Osteocyte (in vitro differentiated cells): Measurements from ENCODE around the gene ARHGAP10. TPM values are rescaled to one million over a fixed set of nuclear protein-coding genes. Genes with fewer than 3 reads are reported as not detected.
A peak's percentile ranks its signal among the peaks of the same experiment; 100 is the strongest.

Source experiments
- DNase-seq: peaks from one replicate; pipeline ENCODE4 v3.0.0; 2021; ENCODE audit warnings: mixed read lengths; ENCODE audit not compliant: unreplicated experiment; ENCODE audit errors: extremely low spot score
- H3K27ac Mint-ChIP-seq: one replicate; pipeline ENCODE4 v1.8.0; 2021; ENCODE audit warnings: mild to moderate bottlenecking, mixed read lengths; ENCODE audit not compliant: unreplicated experiment
- H3K27me3 Mint-ChIP-seq: one replicate; pipeline ENCODE4 v1.8.0; 2021; ENCODE audit warnings: mixed read lengths; ENCODE audit not compliant: unreplicated experiment
- H3K36me3 Mint-ChIP-seq: one replicate; pipeline ENCODE4 v1.8.0; 2021; ENCODE audit warnings: mixed read lengths; ENCODE audit not compliant: unreplicated experiment
- H3K4me1 Mint-ChIP-seq: one replicate; pipeline ENCODE4 v1.8.0; 2021; ENCODE audit warnings: mixed read lengths; ENCODE audit not compliant: unreplicated experiment
- H3K4me3 Mint-ChIP-seq: one replicate; pipeline ENCODE4 v1.8.0; 2021; ENCODE audit warnings: mild to moderate bottlenecking, moderate library complexity, mixed read lengths; ENCODE audit not compliant: unreplicated experiment
- H3K9me3 Mint-ChIP-seq: one replicate; pipeline ENCODE4 v1.8.0; 2021; ENCODE audit warnings: mixed read lengths; ENCODE audit not compliant: unreplicated experiment
- total RNA-seq: library from RNA; stranded (reverse); gene quantifications from 2 replicates; pipeline ENCODE4 v1.2.1, GENCODE V29; 2021
- TF ChIP-seq, protein P1 (sequence below): fragments of 200-600 bp; sonication (generic); IDR thresholded peaks from 2 replicates; pipeline ENCODE4 v1.5.0; 2021; ENCODE audit warnings: antibody characterized with exemption, mild to moderate bottlenecking, moderate library complexity

Gene ARHGAP10
- total RNA-seq, 1 donor from 2014 or later = 121 TPM

DNA sequence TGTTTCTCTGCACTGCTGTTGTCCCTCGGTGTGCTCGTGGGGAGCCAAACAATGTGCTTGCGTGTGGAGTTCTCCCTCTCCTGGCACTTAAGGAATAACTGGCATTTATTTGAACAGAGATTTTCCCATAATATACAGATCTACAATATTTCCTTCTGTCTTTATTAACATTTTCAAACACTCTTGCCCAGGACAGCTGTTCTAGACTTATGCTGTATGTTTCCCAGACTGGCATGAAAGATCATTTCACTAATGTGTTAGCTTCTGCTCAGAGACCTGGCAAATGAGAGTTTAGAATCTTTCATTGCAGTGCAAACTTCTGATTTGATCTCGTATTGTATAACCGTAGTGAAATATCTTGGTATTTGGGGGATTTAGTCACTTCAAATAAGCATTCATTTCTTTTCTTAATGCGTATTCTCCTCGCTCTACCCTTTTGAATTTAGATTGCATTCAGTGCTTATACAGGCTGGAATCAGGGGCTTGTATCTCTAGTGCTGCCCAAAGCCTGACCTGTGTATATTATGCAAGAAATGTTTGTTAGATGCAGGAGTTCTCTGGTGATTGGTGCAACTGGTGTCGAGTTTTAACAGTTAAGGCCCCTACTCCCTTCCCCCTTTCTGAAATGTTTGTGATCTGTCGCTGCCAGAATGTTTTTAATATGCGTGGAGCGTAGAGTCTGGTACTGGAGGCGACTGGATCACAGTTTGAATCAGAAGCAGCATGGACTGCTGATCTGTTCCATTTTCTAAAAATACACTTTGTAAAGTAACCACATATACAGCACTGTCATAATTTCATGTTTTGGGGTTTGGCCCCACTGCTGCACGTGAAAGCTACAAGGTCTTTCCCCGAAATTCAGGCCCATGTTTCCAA lies 326.3 kb downstream of the ARHGAP10 start:
- H3K27me3 Mint-ChIP-seq = no peaks in the 10 kb centered on the region
- H3K4me1 Mint-ChIP-seq = peaks cover 33% of the 10 kb centered on the region
- TF ChIP-seq, protein P1, sequence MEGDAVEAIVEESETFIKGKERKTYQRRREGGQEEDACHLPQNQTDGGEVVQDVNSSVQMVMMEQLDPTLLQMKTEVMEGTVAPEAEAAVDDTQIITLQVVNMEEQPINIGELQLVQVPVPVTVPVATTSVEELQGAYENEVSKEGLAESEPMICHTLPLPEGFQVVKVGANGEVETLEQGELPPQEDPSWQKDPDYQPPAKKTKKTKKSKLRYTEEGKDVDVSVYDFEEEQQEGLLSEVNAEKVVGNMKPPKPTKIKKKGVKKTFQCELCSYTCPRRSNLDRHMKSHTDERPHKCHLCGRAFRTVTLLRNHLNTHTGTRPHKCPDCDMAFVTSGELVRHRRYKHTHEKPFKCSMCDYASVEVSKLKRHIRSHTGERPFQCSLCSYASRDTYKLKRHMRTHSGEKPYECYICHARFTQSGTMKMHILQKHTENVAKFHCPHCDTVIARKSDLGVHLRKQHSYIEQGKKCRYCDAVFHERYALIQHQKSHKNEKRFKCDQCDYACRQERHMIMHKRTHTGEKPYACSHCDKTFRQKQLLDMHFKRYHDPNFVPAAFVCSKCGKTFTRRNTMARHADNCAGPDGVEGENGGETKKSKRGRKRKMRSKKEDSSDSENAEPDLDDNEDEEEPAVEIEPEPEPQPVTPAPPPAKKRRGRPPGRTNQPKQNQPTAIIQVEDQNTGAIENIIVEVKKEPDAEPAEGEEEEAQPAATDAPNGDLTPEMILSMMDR = no peak
- peaks cover 36% of the 10 kb centered on the region for H3K36me3 Mint-ChIP-seq
- no peak overlapping the region for H3K4me3 Mint-ChIP-seq
- no peaks in the 10 kb centered on the region for H3K9me3 Mint-ChIP-seq
- H3K27ac Mint-ChIP-seq = peak overlapping the region; percentile 14
- no peak for DNase-seq

- Mint-ChIP-seq H3K27ac (no peak overlapping the region), H3K27me3 (no peaks in the 10 kb centered on the region), H3K4me1 (peaks cover 18% of the 10 kb centered on the region), H3K4me3 (no peak overlapping the region), H3K9me3 (no peaks in the 10 kb centered on the region), H3K36me3 (peaks cover 38% of the 10 kb centered on the region)
- no peak for DNase-seq
- TF ChIP-seq, protein P1 = no peak
Measured at GRCh38 chr4:148059617-148060180, 327.8 kb downstream of the ARHGAP10 start.

GRCh38 chr4:148060264-148061140 lies 328.6 kb downstream of the ARHGAP10 start:
- Mint-ChIP-seq H3K27ac (no peak overlapping the region), H3K4me1 (peaks cover 15% of the 10 kb centered on the region), H3K9me3 (no peaks in the 10 kb centered on the region), H3K27me3 (no peaks in the 10 kb centered on the region), H3K4me3 (no peak overlapping the region), H3K36me3 (peaks cover 45% of the 10 kb centered on the region)
- TF ChIP-seq, protein P1 = no peak
- DNase-seq = no peak

- TF ChIP-seq, protein P1 = no peak
- DNase-seq = no peak
- H3K4me3 Mint-ChIP-seq = no peak overlapping the region
- no peak overlapping the region for H3K27ac Mint-ChIP-seq
- no peaks in the 10 kb centered on the region for H3K27me3 Mint-ChIP-seq
- no peaks in the 10 kb centered on the region for H3K9me3 Mint-ChIP-seq
- peaks cover 15% of the 10 kb centered on the region for H3K4me1 Mint-ChIP-seq
- peaks cover 47% of the 10 kb centered on the region for H3K36me3 Mint-ChIP-seq
Measured at GRCh38 chr4:148061141-148061481, 329.2 kb downstream of the ARHGAP10 start.

DNA sequence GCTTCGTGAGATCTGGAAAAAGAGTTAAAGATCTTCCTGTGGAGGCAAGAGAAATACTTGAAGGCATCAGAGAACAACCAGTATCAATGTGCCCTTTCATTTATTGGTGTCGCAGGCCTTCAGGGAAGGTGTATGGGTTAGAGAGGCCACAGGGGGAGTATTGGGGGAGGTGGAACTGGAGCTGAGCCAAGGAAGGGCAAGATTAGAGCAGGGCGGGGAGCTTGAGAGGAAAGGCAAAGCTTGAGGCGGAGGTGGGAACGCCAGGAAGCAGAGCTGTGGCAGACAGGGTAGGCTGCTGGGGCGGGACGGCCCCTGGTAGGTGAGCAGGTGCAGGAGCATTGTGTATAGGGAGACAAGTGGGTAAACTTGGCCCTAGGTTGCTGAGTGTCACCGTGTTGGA lies 329.9 kb downstream of the ARHGAP10 start:
- Mint-ChIP-seq H3K27ac (no peak overlapping the region), H3K4me1 (peaks cover 11% of the 10 kb centered on the region), H3K27me3 (no peaks in the 10 kb centered on the region), H3K9me3 (no peaks in the 10 kb centered on the region), H3K36me3 (peaks cover 48% of the 10 kb centered on the region), H3K4me3 (no peak overlapping the region)
- TF ChIP-seq, protein P1 = no peak
- DNase-seq = no peak
